ENCODE data around the gene PPOX.

Gene PPOX

DNA sequence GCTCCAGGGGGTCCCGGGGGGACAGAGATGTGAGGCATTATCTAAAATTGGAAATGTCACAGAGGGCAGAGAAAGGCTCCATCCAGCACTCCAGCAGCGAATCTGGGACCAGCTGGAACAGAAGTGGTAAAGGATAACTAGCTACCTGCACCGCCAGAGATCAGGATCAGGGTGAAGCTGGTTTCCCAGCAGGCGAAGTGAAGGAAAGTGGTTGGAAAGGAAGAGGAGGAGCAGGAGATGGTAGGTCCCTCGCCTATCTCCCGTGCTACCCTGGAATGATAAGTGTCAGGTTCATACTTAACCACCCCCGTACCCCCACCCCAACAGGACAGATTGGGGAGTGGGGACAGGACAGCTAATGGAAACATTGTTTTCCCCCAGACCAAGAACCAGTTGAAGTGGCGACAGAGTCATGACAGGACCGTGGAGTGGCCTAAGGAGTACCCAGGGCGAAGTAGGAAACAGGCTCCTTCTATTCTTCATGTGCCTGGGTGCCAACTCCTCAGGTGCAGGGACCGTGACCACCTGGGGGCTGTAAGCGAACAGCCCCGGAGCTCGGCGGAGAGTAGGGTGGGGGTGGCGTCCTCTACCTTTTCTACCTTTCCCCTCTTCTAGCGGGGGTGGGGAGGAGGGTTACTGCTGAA lies 10.4 kb downstream of the PPOX start:
- no peak for DNase-seq

DNA sequence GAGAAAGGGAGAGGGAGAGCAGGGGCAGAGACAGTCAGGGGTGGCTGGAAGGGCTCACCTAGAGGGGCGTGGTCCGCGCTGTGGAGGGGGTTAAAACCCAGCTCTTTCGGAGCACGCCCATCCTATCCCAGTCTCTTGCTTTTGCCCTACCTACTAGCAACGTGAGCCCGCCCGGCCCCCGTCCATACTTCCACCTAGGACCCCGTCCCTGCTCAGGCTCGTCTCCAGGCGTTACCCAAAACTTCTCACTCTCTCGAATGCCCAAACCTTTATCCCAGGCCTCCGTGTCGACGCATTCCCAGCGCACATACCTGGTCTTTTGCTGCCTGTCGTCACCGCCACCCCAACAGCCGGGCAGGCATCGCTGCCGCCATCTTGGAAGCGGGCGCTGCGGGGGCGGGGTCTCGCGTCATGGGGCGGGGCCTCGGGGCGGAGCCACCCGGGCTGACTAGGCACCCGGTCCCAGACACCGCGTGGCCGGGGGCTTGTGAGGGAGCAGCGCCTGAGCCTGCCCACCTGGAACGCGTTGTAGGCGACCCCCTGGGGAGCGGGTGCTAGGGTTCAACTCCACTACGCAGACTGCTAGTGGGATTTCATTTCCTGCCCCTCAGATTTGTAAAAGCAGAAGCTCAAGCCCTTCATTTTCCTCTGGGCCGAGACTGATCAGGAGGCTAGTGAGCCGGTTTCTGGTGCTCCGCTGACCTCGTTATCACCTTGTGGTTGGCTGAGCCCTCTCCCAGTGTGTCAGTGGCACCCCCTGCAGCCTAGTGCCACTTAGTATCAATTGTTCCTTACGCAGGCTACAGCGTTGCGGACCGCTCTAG lies 11.1 kb downstream of the PPOX start, which contains the start of gene B4GALT3:
TSS of gene B4GALT3 (minus strand) at position 396 of the 824 bp plus-strand sequence. CDS start 1,447 bp downstream, outside the sequence.
- peak; percentile 96 for DNase-seq

DNA sequence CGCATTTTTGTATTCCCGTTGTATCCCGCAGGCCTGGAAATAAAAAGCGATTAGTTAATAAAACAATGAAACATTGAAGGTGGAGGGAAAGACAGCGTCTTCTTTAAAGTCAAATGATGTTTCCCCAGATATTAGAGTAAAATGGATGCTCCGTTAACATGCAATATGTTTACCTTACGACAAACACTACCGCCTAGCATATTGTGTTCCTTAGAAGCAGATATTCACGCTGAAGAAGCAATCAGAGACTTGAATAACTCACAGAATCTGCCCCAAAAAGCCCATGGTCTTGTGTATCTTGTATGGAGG lies 11.7 kb downstream of the PPOX start:
- DNase-seq: peak; percentile 91

DNA sequence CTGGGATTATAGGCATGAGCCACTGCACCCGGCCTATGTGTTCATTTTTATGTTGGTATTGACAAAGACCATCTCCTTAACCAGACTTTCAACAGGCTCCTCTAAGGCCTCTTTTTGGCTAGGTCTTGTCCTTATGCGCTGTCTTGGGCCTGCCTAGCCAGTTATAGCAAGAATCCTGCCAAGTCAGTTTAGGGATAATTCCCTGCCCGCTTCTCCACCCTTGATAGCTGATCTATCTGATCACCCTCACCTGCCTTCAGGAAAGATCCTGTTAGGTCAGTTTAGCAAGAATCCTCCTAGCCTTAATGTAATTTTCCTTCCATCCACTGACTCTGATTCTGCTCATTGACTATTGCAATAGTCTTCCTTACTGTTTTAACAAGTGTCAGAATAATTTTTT lies 13.5 kb downstream of the PPOX start:
- DNase-seq: no peak

DNA sequence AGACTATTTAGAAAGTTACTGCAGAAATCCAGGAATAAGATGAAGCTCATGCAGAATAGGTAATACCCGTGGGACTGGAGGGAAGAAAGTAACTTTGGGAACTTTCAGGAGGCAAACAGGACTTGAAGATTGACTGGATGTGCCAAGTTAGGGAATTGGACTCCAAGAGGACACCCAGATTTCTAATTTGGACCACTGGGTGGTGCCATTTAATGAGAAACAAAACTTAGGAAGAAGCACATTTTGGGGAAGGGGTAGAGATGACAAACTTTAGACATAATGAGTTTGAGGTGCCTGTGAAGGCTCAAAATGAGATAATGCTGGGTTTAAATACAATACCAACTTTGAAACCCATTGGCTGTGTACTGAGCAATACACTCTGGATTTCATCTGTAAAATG lies 14.4 kb downstream of the PPOX start:
- DNase-seq: no peak

DNA sequence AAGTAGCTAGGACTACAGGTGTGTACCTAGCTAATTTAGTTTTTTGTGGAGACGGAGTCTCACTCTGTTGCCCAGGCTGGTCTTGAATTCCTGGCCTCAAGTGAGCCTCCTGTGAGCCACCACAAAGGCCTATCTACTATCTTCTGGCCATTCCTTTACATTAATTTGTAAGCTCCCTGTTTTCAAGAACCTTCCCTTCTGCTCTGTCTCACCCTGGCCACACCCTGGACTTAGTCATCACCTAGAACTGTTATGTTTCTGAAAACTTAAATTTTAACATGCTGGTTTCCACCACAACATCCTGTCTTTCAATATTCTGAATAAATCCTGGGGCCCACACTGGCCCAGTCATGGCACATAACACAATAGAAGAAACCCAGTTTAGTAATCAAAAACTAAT lies 16.0 kb downstream of the PPOX start:
- DNase-seq: no peak

DNA sequence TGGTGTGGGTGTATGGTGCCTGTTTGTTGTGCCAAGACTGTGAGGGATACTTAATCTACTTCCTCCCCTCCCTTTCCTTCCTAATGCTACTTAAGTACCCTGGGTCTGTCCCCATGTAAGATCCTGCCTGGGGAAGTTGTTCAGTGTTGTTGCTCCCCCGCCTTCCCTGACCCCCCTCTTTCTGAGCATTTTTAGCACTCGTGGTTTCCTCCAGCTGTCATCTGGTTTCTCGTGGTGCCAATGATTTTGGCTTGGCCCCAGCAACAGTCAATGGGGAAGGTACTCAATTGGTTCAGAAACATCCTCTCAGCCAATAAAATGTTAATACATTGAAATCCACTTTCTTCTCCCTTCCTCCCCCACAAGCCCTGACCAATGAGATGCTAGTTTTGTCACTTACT lies 19.1 kb downstream of the PPOX start:
- no peak for DNase-seq

DNA sequence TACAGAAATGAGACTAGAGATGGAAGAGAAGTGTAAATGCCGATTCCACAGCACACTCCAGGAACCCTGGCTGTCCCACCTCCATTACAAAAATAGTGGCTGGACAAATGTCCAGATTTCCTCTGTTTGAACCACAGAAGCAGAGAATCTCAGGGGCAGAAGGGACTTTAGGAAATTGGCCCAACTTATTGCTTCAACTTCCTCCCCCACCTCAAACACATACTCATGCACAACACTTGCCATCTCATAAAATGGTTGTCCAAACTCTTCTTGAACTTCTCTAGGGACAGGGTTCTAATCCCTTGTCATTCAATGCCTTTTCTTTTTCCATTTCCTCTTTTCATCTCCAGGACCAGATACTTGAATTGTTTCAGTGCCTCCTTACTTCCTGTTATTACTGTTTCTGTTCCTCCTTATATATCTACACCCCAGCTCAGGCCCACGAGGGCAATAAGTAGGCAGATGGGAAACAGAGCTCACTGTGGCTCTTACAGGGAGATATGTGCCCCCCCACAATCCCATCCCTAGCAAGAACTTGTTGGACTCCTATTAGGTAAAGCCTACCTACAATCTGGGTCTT lies 19.6 kb downstream of the PPOX start:
- DNase-seq: no peak

DNA sequence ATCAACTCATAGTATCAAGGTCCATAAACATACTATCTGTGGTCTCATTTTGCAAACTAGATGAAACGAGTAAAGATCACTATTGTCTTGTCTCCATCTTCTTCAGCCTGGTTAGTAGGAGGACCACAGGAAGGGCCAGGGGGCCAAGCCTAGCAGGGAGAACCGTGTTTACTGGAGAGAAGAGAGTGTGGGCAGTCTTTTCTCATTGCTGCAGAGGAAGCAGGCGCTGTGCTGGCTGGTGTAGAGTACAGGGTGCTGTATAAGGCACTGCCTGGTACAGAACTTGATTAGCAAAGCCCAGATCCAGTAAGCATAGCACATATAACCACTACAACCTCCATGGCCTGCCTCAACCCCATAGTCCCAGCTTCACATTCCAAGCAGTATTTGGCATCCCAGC lies 21.1 kb downstream of the PPOX start:
- no peak for DNase-seq

DNA sequence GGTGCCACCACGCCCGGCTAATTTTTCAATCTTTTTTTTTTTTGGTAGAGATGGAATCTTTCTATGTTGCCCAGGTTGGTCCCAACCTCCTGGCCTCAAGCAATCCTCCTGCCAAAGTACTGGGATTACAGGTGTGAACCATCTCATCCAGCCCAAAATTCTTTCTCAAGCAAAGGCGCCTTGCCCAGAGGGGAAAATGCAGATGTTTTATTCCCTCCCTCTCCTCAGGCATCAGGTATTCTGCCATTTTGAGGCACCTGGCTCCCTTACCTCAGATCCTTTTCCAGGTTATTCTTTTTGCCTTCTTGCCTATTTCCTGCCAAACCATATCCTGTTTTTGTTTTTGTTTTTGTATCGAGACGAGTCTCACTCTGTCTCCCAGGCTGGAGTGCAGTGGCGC lies 22.2 kb downstream of the PPOX start:
- DNase-seq: no peak

DNA sequence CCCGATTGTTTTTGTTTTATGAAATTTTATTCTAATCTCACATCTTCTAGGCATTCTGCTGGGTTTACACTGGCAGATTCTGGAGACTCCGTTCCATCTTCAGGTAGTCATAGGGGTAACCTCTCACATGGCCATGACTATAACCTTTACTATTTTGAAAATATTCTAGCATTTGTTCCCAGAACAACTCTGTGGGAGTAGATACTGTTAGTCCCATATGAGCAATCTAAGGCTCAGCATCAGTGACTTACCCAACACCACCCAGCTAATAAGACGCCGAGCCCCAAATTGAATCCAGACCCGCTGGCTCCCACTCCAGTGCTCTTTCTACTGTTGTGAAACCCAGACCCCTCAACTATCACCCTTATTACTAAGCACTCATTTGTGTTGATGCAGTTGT lies 22.8 kb downstream of the PPOX start:
- DNase-seq: no peak

DNA sequence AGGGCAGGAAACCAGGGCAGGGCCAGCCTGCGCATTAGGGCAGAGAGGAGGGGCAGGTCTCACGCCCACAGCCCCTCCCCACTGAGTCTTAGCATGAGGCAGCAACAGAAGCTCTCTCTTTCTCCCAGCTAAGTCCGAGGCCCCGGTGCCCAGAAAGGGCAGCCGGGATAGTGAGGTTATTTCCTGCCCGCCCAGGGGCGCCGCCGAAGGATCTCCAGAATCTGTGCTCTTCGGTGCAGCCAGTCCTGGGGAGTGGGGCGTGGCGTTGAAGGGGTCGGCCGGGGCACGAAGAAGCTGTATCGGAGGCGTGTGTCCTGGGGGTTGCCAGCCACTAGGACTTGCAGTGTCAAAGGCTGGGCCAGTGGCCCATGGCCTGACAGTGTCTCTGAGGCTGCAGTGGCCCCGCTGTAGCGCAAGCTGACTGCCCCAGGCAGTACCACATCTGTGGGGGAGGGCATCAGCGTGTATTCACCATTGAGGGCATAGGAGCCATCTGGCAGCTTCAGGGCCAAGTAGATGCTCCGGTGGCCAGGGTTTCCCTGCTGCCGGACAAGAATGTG lies 24.8 kb downstream of the PPOX start:
- no peak for DNase-seq

DNA sequence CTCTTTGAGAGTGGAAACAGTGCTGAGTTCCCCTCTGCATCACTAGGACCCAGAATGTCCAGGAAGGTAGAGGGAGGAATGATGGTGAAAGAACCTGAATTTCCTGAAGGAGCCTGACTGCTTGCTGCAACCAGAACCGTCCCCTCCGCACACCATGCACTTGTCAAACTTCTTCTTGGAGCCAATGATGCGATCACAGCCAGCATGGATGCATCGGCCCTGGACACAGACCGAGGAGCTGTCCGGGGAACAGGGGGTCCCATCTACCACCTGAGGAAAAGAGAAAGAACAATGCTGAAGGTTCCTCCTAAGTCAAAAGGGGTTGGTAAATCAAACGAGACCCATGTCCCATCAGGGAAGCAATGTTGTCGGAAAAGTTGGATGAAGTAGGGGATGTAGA lies 25.7 kb downstream of the PPOX start:
- no peak for DNase-seq

DNA sequence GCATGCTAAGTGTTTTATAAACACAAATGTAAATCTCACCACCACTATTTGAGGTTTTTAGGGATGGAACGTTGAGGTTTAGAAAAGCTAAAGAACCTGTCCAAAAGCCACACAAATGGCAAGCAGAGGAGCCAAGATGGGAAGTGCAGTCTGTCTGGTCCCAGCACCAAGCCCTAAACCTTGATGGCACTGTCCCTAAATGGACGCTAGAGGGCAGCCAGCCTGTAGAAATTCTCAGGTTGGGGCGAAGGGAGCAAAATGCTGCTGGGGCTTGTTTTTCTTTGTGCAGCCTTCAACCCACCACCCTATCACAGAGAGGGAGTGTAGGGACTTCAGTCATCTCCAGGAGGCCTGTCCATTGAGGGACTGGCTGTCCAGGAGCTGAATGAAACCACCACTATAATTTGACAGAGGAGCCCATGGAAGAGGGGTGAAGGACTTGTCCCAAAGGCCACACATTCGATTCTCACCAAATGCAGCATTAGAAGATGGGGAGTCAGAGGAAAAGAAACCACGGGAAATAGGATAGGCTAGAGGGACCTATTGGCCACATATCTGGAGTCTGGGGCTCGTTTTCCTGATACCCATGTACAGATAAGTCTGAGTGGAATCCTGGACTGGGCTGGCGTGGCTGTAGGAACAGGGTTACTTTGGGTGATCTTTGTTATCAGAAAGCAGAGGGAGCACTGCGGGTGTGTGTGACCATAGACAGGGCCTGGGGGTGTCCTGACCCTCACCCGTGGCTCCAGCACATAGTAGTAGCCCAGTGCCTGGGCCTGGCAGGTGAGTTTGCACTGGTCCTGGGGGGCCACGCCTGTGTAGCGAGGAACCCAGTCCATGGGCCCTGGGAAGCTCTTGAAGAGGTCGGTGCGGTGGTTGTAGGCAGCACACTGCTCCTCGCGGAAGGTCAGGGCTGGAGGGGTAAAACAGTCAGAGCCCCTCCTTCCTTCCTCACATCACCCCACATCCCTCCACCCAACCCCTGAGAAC lies 26.5 kb downstream of the PPOX start:
- DNase-seq: peak; percentile 72

DNA sequence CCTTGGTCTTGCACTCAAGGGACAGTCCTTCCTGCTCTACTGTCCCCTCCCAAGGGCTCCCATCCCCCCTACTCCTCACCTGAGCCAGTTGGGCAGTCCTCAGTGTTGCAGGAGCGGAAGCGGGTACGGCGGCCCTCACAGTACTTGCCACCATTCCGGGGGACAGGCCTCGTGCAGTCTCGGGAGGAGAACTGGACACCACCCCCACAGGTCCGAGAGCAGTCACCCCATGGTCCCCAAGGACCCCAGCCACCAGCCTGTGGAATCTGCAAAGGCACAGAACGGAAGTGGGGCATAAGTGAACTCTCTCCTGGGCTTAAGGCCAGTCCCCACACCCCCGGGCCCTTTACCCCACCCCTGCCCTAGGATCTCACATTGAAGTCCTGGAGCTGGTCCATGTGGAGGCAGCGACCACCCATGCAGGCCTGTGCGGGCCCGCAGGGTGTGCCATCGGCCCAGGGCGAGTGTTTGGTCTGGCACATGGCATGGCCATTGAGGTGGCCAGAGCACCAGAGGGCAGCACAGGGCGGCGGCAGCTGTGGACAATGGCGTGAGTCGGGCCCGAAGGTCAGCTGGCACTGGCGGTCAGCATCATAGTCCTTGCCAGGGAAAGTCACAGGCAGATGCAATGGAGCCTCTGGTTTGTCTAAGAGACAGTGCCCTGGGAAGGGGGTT lies 27.5 kb downstream of the PPOX start:
- DNase-seq: no peak

DNA sequence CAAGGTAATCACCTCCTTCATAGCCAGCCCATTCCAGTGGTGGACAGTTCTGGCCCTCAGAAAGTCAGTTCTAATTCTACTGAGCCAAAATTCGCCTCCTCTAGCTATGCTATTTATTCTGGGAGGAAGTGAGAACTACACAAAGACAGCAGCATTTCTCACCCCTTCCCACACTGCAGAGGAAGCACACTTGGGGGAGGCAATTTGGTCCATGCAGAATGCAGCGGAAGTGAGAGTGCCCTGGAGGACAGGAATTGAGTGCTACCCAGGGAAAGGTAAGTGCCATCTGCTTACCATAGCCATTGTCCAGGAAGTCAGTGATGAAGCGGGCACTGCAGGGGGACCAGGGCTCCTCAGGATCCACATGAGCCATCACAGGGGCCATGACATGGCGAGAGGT lies 28.9 kb downstream of the PPOX start:
- no peak for DNase-seq

DNA sequence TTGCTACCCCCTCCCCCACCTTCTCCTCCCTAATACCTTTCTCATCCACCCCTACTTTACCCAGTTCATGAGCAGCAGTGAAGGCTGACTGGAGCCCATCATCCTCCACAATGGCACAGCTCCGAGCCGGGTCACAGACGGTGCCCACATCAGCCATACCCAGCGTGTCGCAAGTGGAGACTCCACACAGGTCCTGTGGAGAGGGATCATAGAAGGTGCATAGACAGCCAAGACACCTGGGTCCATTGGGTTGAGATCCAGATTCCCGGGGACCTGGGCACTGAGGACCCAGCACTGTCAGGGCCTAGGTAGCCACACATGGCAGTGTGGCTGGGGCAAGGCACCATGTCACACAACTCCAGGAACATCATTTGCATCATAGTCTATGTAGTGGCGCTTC lies 29.9 kb downstream of the PPOX start:
- DNase-seq: no peak

DNA sequence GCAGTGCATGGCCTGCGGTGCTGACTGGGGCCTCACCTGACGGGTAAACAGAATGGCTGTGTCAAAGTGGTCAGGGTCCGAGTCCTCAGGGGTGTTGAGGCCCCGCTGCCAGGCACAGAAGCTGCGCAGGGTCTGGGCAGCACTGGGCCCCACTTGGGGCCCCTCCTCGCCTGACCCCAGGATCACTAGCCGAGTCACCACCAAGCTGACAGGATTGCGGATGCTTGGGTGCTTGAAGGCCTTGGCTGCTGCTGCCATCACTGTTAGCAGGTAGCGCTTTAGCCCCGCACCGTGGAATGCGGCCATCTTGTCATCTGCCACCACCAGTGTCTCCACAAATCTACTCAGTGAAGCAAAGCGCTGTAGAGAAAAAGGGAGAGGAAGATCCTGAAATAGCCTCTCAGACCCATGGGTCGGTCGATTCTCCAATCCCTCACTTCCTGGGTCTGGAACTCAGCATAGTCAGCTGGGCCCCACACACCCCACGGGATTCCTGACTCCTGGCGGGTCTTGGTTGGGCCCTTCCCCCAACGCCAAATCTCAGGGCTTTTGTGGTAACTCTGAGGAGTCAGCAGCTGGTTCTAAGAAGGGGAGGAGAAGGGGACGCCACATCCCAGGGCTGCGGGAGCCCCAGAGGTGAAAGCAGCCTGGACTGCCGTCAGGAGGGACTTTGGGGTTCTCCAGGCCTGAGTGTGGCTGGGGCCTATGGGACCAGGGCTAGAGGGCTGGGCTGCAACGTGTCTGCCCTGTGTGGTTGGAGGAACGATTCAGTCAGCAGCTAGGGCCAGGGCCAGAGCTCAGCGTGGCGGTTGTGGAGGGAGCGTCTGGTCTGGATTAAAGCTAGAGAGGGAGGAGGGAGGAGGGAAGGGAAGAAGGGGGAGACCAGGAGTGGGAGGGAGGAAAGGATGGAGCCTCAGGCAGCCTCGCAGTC lies 30.6 kb downstream of the PPOX start:
- DNase-seq: no peak

DNA sequence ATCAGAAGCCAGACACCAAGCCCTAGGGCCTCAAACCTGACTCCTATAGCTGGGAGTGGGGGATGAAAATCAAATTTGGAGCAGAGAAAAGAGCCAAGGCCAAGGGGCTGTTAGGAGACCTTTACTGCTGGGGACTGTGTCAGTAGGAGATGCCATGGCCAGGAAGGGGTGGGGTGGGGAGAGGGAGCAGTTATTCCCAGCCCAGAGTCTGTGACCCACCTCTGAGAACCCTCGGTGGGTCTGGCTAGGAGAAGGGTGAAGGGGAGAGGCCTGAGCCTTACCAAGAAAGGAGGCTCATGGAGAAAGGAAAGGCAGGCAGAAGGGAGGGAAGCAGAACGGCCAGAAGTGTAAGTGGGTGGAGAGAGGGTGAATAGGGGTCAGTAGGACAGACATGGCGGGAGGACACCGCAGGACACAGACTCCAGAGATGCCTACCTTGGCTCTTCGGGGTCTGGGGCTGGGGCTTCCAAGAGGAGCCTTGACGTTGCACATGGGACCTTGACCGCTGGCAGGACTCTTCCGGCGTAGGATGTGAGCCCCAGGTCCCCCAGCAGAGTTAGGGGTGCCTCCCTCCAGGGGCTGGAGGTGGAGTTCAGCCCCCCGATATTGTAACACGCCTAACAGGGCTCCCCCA lies 31.5 kb downstream of the PPOX start:
- no peak for DNase-seq

DNA sequence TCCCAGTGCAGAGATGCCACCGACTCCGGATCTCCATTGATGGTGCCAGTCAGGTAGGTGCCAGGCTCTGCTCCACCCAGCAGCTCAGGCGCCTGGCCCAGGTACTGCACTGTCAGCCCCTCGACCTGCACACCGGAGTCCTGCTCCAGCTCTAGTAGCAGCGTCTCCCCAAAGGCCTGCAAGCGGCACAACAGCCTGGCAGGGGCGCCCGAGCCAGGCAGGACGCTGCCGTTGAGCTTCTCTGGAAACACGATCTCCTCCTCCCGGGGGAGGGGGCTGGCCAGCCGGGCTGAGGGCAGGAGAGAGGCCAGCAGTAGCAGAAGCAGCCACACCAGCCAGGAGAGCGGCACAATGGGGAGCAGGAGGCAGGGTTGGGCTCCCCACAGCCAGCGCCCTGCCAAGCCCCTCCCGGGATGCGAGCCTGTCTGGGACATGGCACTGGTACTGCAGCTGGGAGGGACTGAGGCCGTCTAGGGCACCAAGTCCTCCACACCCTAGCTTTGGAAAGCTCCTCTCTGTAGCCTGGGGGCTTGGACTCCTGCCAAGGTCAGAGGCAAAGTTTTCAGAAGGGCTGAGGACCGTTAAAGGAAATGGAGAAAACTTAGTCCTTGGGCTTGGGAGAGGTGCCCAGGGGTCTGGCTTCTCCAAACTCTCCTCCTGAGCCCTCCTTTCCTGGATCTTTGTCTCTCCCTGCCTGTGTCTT lies 32.1 kb downstream of the PPOX start:
- DNase-seq: peak; percentile 82

Data from NCI-H526 treated with DMSO at 0.1 percent for 48 hours (cell line).